HG03095 (cell line): ENCODE results near the gene ZFAND5.

Source experiments
- ATAC-seq: cut with Tn5 transposase; IDR thresholded peaks from one replicate; pipeline ENCODE4 v1.9.1; 2021; ENCODE audit warnings: moderate library complexity; ENCODE audit not compliant: unreplicated experiment

ZFAND5 gene

GRCh38 chr9:72332351-72332750 is 32.7 kb downstream of the ZFAND5 start:
- no peak for ATAC-seq

- ATAC-seq, result peak; percentile 62
These were observed 37.4 kb downstream of the ZFAND5 start for GRCh38 chr9:72327631-72328030.

GRCh38 chr9:72326641-72327040 is 38.4 kb downstream of the ZFAND5 start:
- ATAC-seq, result no peak

- ATAC-seq, result no peak
These were observed 40.0 kb downstream of the ZFAND5 start for GRCh38 chr9:72324974-72325373.

GRCh38 chr9:72322678-72323077 is 42.3 kb downstream of the ZFAND5 start:
- ATAC-seq, result no peak

GRCh38 chr9:72322259-72322658 is 42.7 kb downstream of the ZFAND5 start:
- ATAC-seq, result no peak

- no peak for ATAC-seq
These were observed 49.3 kb downstream of the ZFAND5 start for GRCh38 chr9:72315510-72316311.

- ATAC-seq, result no peak
These were observed 49.9 kb downstream of the ZFAND5 start for GRCh38 chr9:72315089-72315509.

GRCh38 chr9:72313507-72313906 is 51.5 kb downstream of the ZFAND5 start:
- ATAC-seq, result no peak

GRCh38 chr9:72312386-72312987 is 52.5 kb downstream of the ZFAND5 start:
- no peak for ATAC-seq

- ATAC-seq, result no peak
These were observed 55.5 kb downstream of the ZFAND5 start for GRCh38 chr9:72309364-72310133.

GRCh38 chr9:72306761-72307160 is 58.2 kb downstream of the ZFAND5 start:
- no peak for ATAC-seq

GRCh38 chr9:72305707-72306106 is 59.3 kb downstream of the ZFAND5 start:
- ATAC-seq, result no peak

- ATAC-seq, result peak; percentile 65
These were observed 59.9 kb downstream of the ZFAND5 start for GRCh38 chr9:72305102-72305546.

- ATAC-seq, result no peak
These were observed 60.5 kb downstream of the ZFAND5 start for GRCh38 chr9:72304538-72304937.
